Activated CD4-positive, alpha-beta T cell treated with anti-CD3 and anti-CD28 coated beads, Interleukin-2, amount 50 U/mL, for 4 hours (primary cell): ENCODE measurements around the gene RPGR.

ENCODE experiments used
- DNase-seq, 2 experiments: peaks; one replicate each; pipeline ENCODE4 v3.0.0-alpha.2; 2020

The RPGR gene

DNA sequence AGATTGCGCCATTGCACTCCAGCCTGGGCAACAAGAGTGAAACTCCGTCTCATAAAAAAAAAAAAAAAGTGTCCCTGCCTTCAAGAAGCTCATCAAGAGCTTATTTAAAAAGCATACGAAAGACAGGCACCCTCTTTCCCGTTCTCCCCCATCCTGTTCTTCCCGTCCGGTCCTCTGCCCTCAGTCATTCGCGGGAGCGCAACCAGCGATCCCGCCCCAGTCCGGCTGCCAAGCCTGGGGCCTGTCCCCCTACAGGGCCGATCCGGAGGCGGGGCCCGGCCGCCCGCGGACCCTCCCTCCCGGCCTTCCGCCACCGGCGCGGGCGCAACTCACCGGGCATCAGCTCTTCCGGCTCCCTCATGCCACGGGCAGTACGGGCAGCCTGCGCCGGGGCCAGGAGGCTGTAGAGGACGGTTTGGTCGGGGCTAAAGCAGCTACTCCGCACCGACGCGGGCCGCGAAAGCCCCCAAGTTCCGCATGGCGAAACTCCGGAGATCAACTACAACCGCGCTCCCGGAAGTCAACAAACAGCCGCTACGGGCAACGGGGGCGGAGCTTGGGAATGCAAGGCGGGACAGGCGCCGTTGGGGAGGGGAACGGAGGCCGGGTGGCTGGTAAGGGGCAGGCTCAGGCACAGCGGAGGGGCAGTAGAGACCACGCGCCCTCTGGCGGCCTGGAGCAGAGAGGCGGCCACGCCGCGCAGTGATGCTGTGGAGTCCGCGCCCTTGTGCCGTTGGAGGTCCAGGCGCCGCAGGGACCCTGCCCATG, at the start of gene RPGR:
RPGR (minus strand) TSS at position 503 of the 768 bp plus-strand sequence; CDS start at position 361, 142 bp downstream.
- DNase-seq = peak; percentile 86 to 87

DNA sequence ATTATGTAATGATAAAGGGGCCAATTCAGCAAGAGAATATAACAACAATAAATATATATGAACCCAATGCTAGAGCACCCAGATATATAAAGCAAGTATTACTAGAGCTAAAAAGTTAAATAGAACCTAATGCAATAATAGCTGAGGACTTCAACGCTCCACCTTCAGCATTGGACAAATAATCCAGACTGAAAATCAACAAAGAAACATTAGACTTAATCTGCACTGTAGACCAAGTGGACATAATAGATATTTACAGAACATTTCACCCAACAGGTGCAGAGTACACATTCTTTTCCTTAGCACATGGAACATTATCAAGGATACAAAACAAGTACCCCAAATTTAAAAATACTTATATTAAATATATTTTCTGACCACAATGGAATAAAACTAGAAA, 49.4 kb upstream of the RPGR start:
- DNase-seq = no peak

- no peak for DNase-seq
Observed at GRCh38 chrX:38375891-38376290, 48.6 kb upstream of the RPGR start.

- no peak for DNase-seq
Observed at GRCh38 chrX:38374431-38374830, 47.1 kb upstream of the RPGR start.

GRCh38 chrX:38371641-38372040, 44.3 kb upstream of the RPGR start:
- DNase-seq = no peak

- no peak for DNase-seq
Observed at GRCh38 chrX:38368774-38369173, 41.5 kb upstream of the RPGR start.

- no peak for DNase-seq
Observed at GRCh38 chrX:38365954-38366353, 38.6 kb upstream of the RPGR start.

GRCh38 chrX:38363046-38363445, 35.7 kb upstream of the RPGR start:
- DNase-seq = no peak

GRCh38 chrX:38357747-38358673, 30.7 kb upstream of the RPGR start:
- DNase-seq = no peak

DNA sequence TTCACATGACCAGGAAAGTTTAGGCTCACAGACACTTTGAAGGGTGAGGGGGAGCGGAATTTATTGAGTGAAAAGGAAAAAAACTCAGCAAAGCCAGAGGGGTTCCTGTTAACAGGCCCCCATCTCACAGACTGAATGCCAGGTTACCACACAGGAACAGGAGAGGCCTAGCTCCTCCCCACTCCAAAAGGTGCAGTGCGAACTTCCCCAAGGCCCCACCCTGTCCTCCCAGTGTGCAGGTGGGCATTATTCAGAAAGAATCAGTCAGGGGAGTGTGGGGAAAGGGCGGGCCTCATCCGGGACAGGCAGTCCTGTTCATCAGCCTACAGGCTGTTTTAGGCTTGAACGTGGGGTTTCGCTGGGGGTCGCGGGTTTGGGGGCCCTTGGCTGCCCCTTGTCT, 29.1 kb upstream of the RPGR start:
- no peak for DNase-seq

DNA sequence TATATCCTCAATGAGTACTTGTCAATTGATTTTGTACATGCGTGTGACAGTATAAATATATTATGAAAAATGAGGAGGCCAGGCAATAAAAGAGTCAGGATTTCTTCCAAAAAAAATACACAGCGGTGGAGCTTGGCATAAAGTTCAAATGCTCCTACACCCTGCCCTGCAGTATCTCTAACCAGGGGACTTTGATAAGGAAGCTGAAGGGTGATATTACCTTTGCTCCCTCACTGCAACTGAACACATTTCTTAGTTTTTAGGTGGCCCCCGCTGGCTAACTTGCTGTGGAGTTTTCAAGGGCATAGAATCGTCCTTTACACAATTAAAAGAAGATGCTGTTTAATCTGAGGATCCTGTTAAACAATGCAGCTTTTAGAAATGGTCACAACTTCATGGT, 25.1 kb upstream of the RPGR start, which contains the start of gene OTC:
OTC (plus strand) TSS at position 243 of the 400 bp plus-strand sequence; CDS start at position 336, 93 bp downstream.
- no peak for DNase-seq

GRCh38 chrX:38351346-38351745, 24.0 kb upstream of the RPGR start:
- DNase-seq = no peak

DNA sequence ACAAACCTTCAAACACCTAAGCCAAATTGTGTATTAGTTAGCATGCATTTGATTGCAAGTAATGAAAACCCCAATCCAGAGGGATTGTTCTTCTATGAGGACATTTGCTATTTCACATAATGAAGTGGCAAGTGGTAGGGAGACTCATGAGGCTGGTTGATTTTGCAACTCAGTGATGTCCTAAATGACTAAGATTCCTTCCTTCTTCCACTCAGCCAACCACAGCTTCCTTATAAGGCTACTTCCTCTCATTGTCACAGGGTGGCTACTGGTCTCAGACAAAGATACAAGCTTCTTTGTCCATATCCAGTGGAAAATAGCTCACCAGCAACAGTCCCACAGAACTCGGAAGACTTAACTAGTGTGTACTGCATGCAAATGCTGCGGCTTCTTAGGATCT, 19.8 kb upstream of the RPGR start:
- DNase-seq = no peak

DNA sequence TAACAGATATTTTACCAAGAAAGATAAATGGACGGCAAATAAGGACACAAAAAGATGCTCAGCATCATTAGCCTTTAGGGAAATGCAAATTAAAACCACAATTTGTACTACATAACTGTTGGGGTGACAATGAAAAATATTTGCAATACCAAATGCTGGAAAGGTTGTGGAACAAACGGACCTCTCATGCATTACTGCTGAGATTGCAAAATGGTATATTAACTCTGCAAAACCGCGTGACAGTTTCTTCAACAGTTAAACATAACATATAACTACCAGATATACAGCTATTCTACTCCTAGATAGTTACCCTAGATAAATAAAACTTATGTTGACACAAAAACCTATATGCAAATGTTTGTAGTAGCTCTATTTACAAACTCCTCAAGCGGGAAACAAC, 18.8 kb upstream of the RPGR start:
- DNase-seq = no peak

DNA sequence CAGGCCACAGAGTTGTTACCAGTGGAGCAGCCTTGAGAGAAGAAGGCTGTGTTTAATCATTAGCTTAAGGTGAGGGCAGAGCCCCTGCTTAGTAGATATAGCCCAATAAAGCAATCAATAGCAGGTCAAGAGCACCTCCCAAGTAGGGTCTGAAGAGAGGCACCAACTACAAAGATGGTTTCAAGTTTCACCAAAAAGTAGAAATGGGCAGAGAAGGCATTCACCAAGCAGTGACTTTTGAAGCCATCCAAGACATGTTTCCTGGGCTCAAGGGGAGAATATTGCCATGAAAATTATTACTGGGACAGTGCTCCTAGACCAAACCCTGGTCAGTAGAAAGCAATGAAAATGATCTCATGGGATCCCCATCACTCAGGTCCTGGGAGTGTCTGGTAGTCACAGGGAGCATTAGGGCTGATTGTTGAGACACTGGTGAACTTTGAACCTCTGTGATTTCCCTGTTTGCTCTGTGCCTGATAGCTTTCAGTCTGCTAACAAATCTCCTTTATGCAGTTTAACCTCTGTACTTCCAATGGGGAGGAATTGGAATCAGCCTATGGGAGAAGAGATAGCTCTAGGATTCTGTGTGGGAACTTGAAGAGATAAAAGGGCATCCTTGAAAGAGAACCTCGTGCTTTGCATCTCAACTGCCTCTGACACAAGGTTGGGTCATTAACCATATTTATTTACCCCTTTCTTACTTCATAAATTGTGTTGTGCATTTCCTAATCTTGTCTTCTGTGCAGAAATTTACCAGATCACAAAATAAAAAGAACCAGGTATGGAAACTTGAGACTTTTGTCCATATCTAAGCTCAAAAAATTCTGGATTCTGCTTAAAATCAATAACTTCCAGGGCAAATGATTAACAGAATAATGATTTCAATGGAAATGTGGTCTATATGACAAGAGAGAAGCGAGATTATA, 15.8 kb upstream of the RPGR start:
- no peak for DNase-seq

GRCh38 chrX:38341442-38341841, 14.1 kb upstream of the RPGR start:
- DNase-seq = no peak

DNA sequence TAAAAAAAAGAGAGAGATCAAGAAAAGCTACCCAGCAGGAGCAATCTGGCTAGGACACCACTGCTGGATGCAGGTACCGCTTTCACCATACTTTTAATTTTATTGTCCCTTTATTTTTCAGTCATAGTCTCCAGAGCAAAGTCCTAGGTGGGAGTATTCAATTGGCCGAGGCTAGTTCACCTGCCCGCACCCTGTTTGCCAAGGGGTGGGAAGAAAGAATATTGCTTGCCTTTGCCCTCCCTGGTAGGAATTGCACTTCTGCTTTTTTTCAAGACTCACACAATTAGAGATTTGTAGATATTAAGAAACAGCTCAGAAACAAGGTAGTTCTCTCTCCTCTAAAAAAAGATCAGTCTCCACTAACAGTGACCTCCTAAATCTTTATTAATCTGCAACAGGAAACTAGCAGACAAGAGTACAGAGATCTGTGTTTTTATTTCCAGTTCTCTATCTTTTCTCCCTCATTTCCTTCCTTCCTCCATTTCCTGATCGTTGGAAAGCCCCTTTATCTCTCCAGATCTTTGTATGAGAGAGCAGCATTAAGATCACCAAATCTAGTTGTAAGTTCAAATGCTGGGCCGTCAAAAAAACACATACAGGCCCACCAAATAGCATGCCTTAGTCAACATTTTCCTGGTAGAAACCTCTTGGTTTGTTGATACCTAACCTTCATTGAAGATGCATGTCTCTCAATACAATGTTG, 9.4 kb upstream of the RPGR start:
- DNase-seq = no peak

DNA sequence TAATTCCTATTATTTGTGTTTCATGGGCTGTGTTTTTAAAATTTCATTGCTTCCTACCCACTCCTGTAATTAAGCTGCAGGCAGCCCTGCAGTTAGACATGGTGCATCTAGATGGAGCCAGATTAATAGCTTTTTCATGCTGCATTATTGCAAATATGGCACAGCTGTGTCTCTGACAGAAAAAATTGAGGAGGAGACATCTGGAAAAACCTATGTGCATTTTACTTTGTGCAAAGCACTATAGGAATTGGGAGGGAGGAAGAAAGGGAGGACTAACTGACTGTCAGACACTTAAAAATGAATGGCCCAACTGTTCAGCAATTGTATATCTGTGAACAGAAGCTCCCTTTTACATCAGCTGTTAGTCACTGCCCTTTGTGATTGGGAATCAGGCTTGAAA, 8.1 kb upstream of the RPGR start:
- DNase-seq = no peak

GRCh38 chrX:38332505-38332904, 5.2 kb upstream of the RPGR start:
- DNase-seq = no peak

- no peak for DNase-seq
Observed at GRCh38 chrX:38327775-38328081, 419 bp upstream of the RPGR start.

DNA sequence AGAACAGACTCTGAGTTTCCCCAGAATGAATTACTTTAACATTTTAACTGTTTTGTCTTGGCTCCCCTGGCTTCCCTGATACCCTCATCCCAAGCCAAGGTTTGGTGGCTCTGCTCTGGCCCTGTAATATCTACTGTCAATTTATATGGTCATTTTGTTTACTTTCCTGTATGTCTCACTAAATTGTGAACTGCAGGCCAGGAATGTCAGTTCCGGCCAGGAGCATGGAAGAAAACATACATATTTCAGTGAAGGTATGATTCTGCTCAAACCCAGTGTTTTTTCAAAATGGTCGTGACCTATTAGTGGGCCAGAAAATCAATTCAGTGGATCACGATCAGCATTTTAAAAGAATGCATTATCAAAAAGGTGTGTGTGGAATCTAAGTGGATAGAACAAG, 1.2 kb downstream of the RPGR start:
- DNase-seq = no peak

DNA sequence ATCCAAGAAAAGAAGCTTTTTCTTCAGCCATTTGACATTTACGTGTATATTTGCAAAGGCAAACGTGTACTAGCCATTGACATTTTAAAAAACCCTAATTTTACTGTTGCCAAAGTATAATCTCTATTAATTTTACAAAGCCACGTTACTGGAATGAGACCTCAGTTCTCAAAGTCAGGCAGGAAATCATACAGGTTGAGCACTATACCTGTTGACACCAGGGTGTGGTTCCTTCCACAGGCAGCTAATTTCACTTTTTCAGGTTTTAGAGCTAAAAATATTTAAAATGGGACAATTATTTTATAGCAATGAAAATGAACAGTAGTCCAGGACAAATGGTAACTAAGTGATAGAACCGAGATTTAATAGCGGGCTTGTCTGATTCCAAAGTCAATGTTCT, 6.5 kb downstream of the RPGR start:
- no peak for DNase-seq
